ENCODE data around the gene PEAR1. TPM values are rescaled to one million over a fixed set of nuclear protein-coding genes. Genes with fewer than 3 reads are reported as not detected.

PEAR1 gene
- total RNA-seq, 1 experiment from 2014 or later, result 3.0 TPM

GRCh38 chr1:156874572-156875340 lies 18.8 kb upstream of the PEAR1 start:
- Mint-ChIP-seq H3K27me3 (ENCODE audit: unreplicated experiment) (peaks cover 81% of the 10 kb centered on the region), H3K4me3 (ENCODE audit: low read depth, unreplicated experiment) (no peak overlapping the region)
- CTCF ChIA-PET, result interaction anchor here (0.5 to 1.5 kb wide), 2 partner anchors 15 to 207 kb away, joined by 5 to 6 read pairs; no protein-coding TSS in a partner anchor

GRCh38 chr1:156875341-156875615 lies 18.2 kb upstream of the PEAR1 start:
- no TSS peak for BruUV-seq (replicated peaks)
- CTCF ChIA-PET, result interaction anchor here (1.5 kb wide), 1 partner anchor 15 kb away, joined by 5 read pairs; no protein-coding TSS in a partner anchor
- Mint-ChIP-seq H3K27ac (ENCODE audit: unreplicated experiment) (no peak overlapping the region), H3K9me3 (ENCODE audit: low read depth, unreplicated experiment) (no peaks in the 10 kb centered on the region), H3K4me1 (ENCODE audit: low read depth, unreplicated experiment) (no peaks in the 10 kb centered on the region), H3K4me3 (ENCODE audit: low read depth, unreplicated experiment) (no peak overlapping the region), H3K36me3 (ENCODE audit: insufficient read depth, unreplicated experiment) (no peaks in the 10 kb centered on the region), H3K27me3 (ENCODE audit: unreplicated experiment) (peaks cover 81% of the 10 kb centered on the region)
- DNase-seq, result no peak
- intact Hi-C loops (cut with micrococcal nuclease; ENCODE audit: unreplicated experiment), result no loop called here
- TF ChIP-seq CTCF (IDR thresholded peaks at IDR 0.05; ENCODE audit: unreplicated experiment), result no peak

More at GRCh38 chr1:156874572-156875340, 18.8 kb upstream of the PEAR1 start:
- intact Hi-C loops (cut with micrococcal nuclease; ENCODE audit: unreplicated experiment), result no loop called here
- H3K36me3 Mint-ChIP-seq (ENCODE audit: insufficient read depth, unreplicated experiment), result no peaks in the 10 kb centered on the region
- H3K27ac Mint-ChIP-seq (ENCODE audit: unreplicated experiment), result no peak overlapping the region
- no peak for DNase-seq
- no peak for TF ChIP-seq CTCF (IDR thresholded peaks at IDR 0.05; ENCODE audit: unreplicated experiment)
- H3K4me1 Mint-ChIP-seq (ENCODE audit: low read depth, unreplicated experiment), result no peaks in the 10 kb centered on the region
- no TSS peak for BruUV-seq (replicated peaks)
- H3K9me3 Mint-ChIP-seq (ENCODE audit: low read depth, unreplicated experiment), result no peaks in the 10 kb centered on the region

GRCh38 chr1:156876281-156876680 lies 17.2 kb upstream of the PEAR1 start:
- Mint-ChIP-seq H3K4me3 (ENCODE audit: low read depth, unreplicated experiment) (no peak overlapping the region), H3K27me3 (ENCODE audit: unreplicated experiment) (peaks cover 90% of the 10 kb centered on the region), H3K36me3 (ENCODE audit: insufficient read depth, unreplicated experiment) (no peaks in the 10 kb centered on the region), H3K27ac (ENCODE audit: unreplicated experiment) (no peak overlapping the region), H3K9me3 (ENCODE audit: low read depth, unreplicated experiment) (no peaks in the 10 kb centered on the region), H3K4me1 (ENCODE audit: low read depth, unreplicated experiment) (no peaks in the 10 kb centered on the region)
- no peak for TF ChIP-seq CTCF (IDR thresholded peaks at IDR 0.05; ENCODE audit: unreplicated experiment)
- CTCF ChIA-PET, result interaction anchor here (0.6 kb wide), 1 partner anchor 19 kb away, joined by 3 read pairs; no protein-coding TSS in a partner anchor
- DNase-seq, result no peak
- intact Hi-C loops (cut with micrococcal nuclease; ENCODE audit: unreplicated experiment), result no loop called here
- no TSS peak for BruUV-seq (replicated peaks)

- no peaks in the 10 kb centered on the region for H3K4me1 Mint-ChIP-seq (ENCODE audit: low read depth, unreplicated experiment)
- H3K36me3 Mint-ChIP-seq (ENCODE audit: insufficient read depth, unreplicated experiment), result no peaks in the 10 kb centered on the region
- H3K9me3 Mint-ChIP-seq (ENCODE audit: low read depth, unreplicated experiment), result no peaks in the 10 kb centered on the region
- no peak overlapping the region for H3K4me3 Mint-ChIP-seq (ENCODE audit: low read depth, unreplicated experiment)
- TF ChIP-seq CTCF (IDR thresholded peaks at IDR 0.05; ENCODE audit: unreplicated experiment), result no peak
- peaks cover 98% of the 10 kb centered on the region for H3K27me3 Mint-ChIP-seq (ENCODE audit: unreplicated experiment)
- CTCF ChIA-PET, result interaction anchor here (1.1 kb wide), 1 partner anchor 136 kb away, joined by 3 read pairs; the partner anchor contains the start of gene MRPL24
- no peak overlapping the region for H3K27ac Mint-ChIP-seq (ENCODE audit: unreplicated experiment)
- no TSS peak for BruUV-seq (replicated peaks)
- intact Hi-C loops (cut with micrococcal nuclease; ENCODE audit: unreplicated experiment), result no loop called here
- DNase-seq, result no peak
These were observed 15.9 kb upstream of the PEAR1 start for GRCh38 chr1:156877433-156878170.
